HG02588 (cell line): Measurements from ENCODE around the gene C5orf46.

Source experiments
- ATAC-seq: cut with Tn5 transposase; IDR thresholded peaks from one replicate; pipeline ENCODE4 v1.9.1; 2021; ENCODE audit warnings: mild to moderate bottlenecking, moderate library complexity; ENCODE audit not compliant: unreplicated experiment

Gene C5orf46

DNA sequence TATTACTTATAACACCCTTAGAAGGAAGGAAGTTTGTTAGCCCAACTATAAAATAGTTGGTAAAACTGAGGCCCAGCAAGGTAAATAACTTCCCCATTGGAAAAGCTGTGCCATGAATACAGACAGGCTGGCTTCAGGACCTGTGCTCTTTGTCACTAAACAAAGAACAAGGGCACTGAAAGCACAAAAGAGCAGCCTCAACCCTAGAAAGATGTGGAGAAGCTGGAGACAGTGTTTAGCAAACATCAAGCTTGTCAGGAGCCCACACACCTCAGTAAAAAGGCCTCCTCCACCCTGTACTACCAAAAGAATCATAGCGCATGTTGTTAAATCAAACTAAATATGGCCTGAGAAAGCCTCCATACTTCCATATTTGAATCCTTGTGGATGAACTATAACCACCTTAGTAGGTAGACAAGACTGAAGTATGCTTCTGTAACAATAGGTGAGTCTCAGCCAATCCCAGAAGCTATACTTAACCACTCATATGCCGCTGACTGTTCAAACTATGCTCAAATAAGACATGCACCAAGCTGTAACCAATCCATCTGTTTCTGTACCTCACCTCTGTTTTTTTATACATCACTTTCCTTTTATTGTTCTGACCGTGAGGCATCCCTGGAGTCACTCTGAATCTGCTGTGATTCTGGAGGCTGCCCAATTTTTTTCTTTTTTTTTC is 46.2 kb downstream of the C5orf46 start:
- ATAC-seq, result no peak

DNA sequence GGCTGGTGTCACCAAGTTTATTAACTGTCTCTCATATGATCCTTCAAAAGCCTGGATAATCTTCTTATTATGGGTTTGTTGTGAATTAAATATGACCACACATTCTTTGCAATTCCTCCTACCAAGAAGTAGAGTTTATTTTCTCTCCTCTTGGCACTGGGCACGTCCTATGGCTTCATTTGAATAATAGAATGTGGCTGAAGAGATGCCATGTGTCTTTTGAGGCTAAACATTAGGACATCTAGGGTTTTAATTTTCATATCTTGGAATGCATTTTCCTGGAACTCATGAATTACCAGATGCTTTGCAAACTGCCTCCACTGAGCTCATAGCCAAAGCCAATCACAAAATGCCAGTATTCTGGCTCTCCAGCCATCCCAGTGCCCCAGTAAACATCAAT is 47.8 kb downstream of the C5orf46 start:
- no peak for ATAC-seq

DNA sequence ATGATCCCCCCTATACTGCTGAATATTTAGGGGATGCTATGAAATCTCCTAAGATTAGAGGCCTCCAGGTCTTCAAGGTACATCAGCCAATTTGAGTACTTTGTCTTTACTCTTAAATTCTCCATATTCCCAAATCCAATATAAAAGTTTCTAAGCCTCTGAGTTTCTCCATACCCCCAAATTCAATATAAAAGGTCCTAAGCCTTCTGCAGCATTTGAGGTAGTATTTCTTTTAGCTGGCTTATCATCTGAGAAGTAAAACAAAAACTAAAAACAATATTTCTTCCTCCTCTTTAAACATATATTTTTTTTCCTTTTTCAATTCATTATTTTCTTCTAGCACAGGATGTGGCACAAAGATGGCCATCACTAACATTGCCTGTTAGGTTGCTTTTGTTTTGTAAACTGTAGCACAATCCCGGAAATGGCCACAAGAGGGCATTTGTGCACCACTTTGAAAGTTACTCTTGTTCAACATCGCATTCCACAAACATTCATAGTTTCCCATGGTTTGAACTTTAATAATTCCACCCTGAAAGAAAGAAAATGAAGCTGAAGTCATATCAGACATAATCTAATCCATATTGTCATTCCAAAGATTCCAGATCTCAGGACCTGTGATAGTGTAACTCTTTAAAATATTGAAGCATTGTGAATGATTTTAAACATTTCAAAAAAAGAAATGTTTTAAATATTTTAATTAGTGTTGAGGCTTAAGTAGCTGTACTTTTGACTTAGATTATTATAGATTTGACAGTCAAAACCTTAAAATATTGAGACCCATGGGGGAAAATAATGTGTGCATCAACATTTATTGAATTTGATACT is 48.8 kb downstream of the C5orf46 start:
- ATAC-seq, result no peak

DNA sequence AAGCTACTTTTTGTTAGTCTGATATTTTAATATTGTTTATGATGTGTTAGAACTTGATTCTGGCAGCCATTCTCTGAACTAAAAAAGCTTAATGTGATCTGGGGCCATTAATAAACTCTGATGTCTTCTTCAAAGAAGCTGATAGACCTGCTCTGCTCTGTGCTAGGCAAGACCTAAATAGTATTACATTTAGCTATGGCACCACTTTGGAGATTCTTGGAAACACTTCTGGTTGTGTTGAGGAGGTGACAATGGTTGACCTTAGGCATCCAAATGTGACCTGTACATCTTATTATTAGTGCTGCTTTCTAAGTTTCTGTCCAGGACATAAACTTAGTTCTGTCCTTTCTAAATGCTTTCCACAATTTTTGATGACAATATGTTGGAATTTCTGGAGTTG is 49.5 kb downstream of the C5orf46 start:
- ATAC-seq, result no peak

DNA sequence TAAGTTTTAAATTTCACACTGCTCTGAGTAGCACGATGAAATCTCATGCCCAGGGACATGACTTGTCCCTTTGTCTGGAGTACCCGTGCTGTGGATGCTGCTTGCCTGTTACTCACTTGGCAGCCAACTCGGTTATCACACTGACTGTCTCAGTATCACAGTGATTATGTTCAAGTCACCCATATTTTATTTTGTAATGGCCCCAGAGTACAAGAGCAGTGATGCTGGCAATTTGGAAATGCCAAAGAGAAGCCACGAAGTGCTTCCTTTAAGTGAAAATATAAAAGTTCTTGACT is 50.6 kb downstream of the C5orf46 start:
- ATAC-seq, result no peak

DNA sequence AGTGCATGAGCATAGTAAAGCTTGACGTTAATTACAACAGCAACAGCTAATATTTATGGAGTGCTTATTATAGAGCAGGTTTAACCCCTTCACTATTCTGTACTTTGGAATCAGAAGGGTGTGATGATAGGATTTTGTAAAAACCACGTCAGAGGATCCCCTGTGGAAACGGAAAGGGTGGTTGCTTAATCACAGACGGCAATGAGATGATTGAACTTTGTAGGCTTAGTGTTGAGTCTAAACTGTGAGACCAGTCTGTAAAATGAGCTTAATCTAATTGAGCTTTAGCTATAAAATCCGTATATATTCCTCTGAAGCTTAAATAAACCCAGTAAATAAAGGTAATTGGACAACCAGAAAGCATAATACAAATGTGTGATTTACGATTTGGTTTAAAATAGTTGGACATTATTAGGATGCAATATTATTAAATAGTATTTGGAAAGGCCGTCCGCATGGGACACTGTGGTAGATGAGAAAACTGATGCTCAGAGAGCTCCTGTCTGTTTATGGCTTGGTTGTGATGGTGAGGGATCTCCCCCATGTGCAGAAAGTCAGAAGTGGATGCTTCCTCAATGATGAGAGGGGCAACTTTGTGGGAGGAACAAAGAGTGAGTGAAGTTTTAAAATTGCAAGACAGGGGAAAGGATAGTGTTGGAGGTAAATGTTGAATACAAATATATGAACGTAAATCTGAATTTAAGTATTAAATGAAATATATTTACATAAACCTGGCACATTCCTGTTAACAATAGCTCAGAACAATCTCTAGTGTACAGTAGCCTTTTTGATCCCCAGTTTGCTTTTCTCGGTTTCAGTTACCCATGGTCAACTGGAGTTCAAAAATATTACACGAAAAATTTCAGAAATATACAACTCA is 51.2 kb downstream of the C5orf46 start:
- ATAC-seq, result no peak

DNA sequence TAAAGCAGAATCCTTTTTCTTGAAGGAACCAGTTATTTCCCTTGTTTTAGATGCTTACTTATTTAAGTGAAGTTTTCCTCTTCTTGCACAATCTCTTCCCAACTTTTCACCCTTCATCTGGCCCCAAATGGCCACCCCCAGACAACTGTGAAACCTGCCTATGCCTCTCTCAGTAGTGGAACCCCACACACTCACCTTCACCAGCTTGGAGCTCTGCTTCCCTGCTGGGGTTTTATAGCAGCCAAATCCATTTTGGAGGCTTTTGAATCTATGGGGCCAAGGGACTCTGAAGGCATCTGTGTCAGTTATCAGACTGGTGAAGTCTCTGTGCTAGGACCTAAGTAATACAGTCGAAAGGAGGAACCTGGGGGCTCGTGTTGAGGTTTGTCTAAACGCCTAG is 52.0 kb downstream of the C5orf46 start:
- no peak for ATAC-seq

DNA sequence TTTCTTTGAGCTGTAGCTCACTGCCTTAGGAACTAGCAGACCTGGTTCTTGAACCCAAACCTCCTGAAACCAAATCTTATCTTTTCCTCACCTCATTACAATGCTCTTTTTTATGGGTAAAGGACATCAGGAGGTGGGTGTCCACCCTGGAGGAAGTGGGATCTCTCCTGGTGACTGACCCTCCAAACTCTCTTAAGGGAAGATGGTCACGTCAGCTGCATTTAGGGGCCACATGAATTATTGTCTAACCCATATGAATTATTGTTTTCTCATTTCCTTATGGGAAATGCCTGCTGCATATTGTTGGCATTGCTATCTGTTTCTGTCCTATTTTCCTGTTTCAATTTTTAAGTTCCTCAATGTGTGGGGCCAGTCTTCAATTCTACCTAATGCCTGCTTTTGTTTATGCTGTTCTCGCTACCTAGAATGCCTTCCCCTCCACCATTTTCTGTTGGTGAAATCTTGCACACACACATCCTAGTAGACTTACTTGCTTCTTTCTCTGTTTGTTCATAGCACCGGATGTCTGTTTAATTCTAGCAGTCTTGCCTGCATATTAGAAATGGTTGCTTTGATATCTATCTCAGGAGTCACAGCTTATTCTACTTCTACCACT is 52.9 kb downstream of the C5orf46 start:
- ATAC-seq, result no peak

DNA sequence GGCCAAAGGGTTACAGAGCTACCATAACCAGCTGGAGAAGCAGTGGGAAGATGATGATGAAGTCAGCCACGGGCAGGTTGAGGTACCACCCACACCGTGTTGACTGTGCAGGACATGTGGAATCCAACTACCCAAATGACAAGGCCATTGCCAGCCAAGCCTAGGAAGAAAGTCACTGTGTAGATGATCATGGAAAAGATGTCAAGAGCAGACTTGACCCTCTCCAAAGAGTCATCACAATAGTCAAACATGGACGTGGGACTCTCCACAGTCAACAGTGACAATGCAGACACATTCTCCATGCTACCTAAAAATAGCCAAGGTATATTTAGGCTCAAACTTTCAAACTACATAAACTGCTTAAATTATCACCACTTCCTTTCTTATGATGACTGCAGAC is 54.0 kb downstream of the C5orf46 start:
- no peak for ATAC-seq

DNA sequence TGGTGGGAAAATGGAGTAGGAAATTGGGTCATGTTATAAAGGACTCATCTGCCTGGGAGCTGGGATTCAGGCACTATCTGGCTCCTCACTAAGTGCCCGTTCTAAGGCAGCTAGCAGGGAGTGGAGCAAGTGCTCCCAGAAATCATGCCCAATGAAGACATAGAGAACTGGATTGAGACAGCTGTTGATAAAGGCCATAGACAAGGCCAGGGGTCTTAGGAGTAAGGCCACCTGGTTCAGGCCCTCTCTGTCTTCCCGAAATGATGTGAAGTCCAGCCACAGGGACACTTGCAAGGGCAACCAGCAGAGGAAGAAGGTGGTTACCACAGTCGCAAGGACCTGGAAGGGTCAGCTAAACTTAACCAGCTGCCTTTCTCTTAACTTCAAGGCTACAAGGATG is 54.8 kb downstream of the C5orf46 start:
- ATAC-seq, result no peak

DNA sequence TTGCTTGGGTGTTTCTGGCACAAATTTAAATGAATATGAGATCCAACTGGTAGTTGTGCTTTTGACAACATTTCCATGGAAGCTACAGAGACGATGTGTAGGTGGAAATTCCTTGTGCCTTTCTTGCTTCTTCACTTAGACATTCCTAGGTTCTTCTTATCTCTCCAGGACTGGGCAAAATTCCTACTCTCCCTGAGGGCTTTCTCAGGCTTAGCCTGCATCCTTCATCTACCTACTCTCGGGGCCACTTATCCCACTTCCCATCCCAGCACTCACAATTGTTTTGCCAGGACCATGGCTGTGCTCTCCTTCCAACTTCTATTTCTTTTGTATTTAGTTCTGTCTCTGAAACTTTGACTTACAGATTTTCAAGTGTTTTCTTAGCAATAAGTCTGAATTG is 57.1 kb downstream of the C5orf46 start:
- no peak for ATAC-seq

DNA sequence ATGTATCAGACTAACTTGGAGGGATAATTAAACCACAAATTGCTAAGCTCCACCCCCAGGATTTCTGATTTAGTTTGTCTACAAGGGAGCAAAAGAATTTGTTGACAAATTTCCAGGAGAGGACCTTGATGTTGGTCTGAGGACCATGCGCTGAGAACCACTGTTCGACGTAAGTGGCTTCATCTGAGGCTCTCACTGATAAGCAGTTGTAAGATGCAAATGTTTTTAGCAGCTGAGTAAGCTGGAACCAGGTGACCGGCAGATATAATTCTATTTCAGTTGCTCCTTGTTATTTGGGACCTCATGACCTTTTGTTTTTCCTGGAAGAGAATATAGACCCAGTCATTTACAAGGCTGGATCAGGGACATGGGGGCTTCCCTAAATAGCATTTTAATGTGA is 60.7 kb downstream of the C5orf46 start:
- no peak for ATAC-seq

DNA sequence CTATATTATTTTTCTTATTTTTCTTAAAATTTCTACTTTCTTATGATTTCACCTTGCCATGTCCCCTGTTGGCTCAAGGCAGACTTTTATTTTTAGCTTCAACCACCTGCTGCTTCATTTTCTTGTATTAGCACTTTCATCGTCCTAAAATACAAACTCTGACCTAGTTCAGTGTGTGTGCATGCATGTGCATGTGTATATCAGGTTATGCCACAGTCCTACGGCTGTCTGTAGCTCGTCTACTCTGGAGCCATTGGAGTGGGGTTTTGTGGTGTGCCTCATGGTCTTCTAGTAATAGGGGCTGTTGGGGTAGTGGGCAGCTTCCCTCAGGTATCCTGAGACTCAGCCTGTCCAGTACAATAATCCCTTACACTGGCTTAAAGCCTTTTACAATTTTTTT is 61.5 kb downstream of the C5orf46 start:
- no peak for ATAC-seq

DNA sequence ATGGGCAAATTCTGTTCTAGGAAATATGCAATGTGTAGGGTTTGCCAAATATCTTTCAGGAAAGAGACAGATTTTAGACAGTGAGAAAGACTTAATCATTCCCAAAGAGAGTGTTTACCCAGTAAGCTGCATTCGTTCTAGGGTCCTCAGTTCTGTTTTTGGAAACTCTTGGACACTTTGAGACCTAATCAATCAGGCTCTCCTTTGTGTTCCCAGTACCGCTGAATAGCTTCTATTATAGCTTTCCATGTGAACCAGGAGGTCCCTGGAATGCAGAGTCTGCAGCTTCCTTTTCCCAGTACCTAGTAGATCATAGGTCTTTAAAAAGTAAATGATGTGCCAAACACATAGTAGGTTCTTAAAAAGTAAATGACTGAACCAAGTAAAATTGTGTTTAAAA is 63.5 kb downstream of the C5orf46 start:
- ATAC-seq, result no peak
